ENCODE measurements around the gene TPRG1L.

TPRG1L gene

GRCh38 chr1:3640121-3640837 is 15.5 kb downstream of the TPRG1L start:
- Histone ChIP-seq H3K9ac (no peak overlapping the region), H3K36me3 (ENCODE audit: insufficient read depth) (no peaks in the 10 kb centered on the region), H4K20me1 (ENCODE audit: insufficient read depth) (no peaks in the 10 kb centered on the region), H2AFZ (ENCODE audit: low read depth) (no peak overlapping the region), H3K79me2 (ENCODE audit: insufficient read depth, low read depth) (no peaks in the 10 kb centered on the region), H3K4me1 (ENCODE audit: low read depth, poor library complexity, severe bottlenecking) (no peaks in the 10 kb centered on the region), H3K4me3 (IDR thresholded peaks at IDR 0.05; ENCODE audit: insufficient read depth, low read depth, low read length) (no peak overlapping the region), H3K4me2 (no peak overlapping the region), H3K27ac (no peak overlapping the region), H3K27me3 (ENCODE audit: insufficient read depth, low read depth) (no peaks in the 10 kb centered on the region)
- TF ChIP-seq CTCF (conservative IDR thresholded peaks at IDR 0.05; ENCODE audit: low read depth, low read length) = no peak

- no peak for TF ChIP-seq CTCF (conservative IDR thresholded peaks at IDR 0.05; ENCODE audit: low read depth, low read length)
- no peak overlapping the region for H3K4me2 ChIP-seq
- H3K4me1 ChIP-seq (ENCODE audit: low read depth, poor library complexity, severe bottlenecking) = no peaks in the 10 kb centered on the region
- no peak overlapping the region for H2AFZ ChIP-seq (ENCODE audit: low read depth)
- no peak overlapping the region for H3K27ac ChIP-seq
- no peak overlapping the region for H3K4me3 ChIP-seq (IDR thresholded peaks at IDR 0.05; ENCODE audit: insufficient read depth, low read depth, low read length)
- H3K36me3 ChIP-seq (ENCODE audit: insufficient read depth) = no peaks in the 10 kb centered on the region
- no peaks in the 10 kb centered on the region for H3K27me3 ChIP-seq (ENCODE audit: insufficient read depth, low read depth)
- no peaks in the 10 kb centered on the region for H3K79me2 ChIP-seq (ENCODE audit: insufficient read depth, low read depth)
- H4K20me1 ChIP-seq (ENCODE audit: insufficient read depth) = no peaks in the 10 kb centered on the region
- H3K9ac ChIP-seq = no peak overlapping the region
These were observed 16.4 kb downstream of the TPRG1L start for GRCh38 chr1:3641046-3641760.

GRCh38 chr1:3641816-3642215 is 17.0 kb downstream of the TPRG1L start:
- Histone ChIP-seq H4K20me1 (ENCODE audit: insufficient read depth) (no peaks in the 10 kb centered on the region), H3K4me2 (no peak overlapping the region), H3K4me3 (IDR thresholded peaks at IDR 0.05; ENCODE audit: insufficient read depth, low read depth, low read length) (no peak overlapping the region), H3K36me3 (ENCODE audit: insufficient read depth) (no peaks in the 10 kb centered on the region), H3K27me3 (ENCODE audit: insufficient read depth, low read depth) (no peaks in the 10 kb centered on the region), H3K79me2 (ENCODE audit: insufficient read depth, low read depth) (no peaks in the 10 kb centered on the region), H2AFZ (ENCODE audit: low read depth) (no peak overlapping the region), H3K9ac (no peak overlapping the region), H3K4me1 (ENCODE audit: low read depth, poor library complexity, severe bottlenecking) (no peaks in the 10 kb centered on the region), H3K27ac (no peak overlapping the region)
- no peak for TF ChIP-seq CTCF (conservative IDR thresholded peaks at IDR 0.05; ENCODE audit: low read depth, low read length)

- H3K36me3 ChIP-seq (ENCODE audit: insufficient read depth) = no peaks in the 10 kb centered on the region
- no peak overlapping the region for H3K4me2 ChIP-seq
- H3K79me2 ChIP-seq (ENCODE audit: insufficient read depth, low read depth) = no peaks in the 10 kb centered on the region
- H3K9ac ChIP-seq = no peak overlapping the region
- H3K27me3 ChIP-seq (ENCODE audit: insufficient read depth, low read depth) = no peaks in the 10 kb centered on the region; the same call in 1 of the 2 replicates
- H3K4me3 ChIP-seq (IDR thresholded peaks at IDR 0.05; ENCODE audit: insufficient read depth, low read depth, low read length) = no peak overlapping the region
- H2AFZ ChIP-seq (ENCODE audit: low read depth) = no peak overlapping the region
- H4K20me1 ChIP-seq (ENCODE audit: insufficient read depth) = no peaks in the 10 kb centered on the region
- no peak overlapping the region for H3K27ac ChIP-seq
- no peak for TF ChIP-seq CTCF (conservative IDR thresholded peaks at IDR 0.05; ENCODE audit: low read depth, low read length)
- H3K4me1 ChIP-seq (ENCODE audit: low read depth, poor library complexity, severe bottlenecking) = no peaks in the 10 kb centered on the region
These were observed 18.3 kb downstream of the TPRG1L start for GRCh38 chr1:3642919-3643675.
